ENCODE measurements around the gene SERINC3.

SERINC3 gene

GRCh38 chr20:44533928-44534327 is 12.1 kb upstream of the SERINC3 start:
- TF ChIP-seq CTCF (IDR thresholded peaks at IDR 0.05; ENCODE audit: low read depth, low read length) = no peak
- no peak overlapping the region for H3K4me3 ChIP-seq (ENCODE audit: low read depth, low read length)

- TF ChIP-seq CTCF (IDR thresholded peaks at IDR 0.05; ENCODE audit: low read depth, low read length) = no peak
- peak overlapping the region; percentile 72 for H3K4me3 ChIP-seq (ENCODE audit: low read depth, low read length)
Observed at GRCh38 chr20:44532981-44533331, 11.1 kb upstream of the SERINC3 start.

- H3K4me3 ChIP-seq (ENCODE audit: low read depth, low read length) = peak overlapping the region; percentile 72
- no peak for TF ChIP-seq CTCF (IDR thresholded peaks at IDR 0.05; ENCODE audit: low read depth, low read length)
Observed at GRCh38 chr20:44532259-44532980, 10.6 kb upstream of the SERINC3 start.

- no peak for TF ChIP-seq CTCF (IDR thresholded peaks at IDR 0.05; ENCODE audit: low read depth, low read length)
- no peak overlapping the region for H3K4me3 ChIP-seq (ENCODE audit: low read depth, low read length)
Observed at GRCh38 chr20:44528309-44528708, 6.4 kb upstream of the SERINC3 start.

- TF ChIP-seq CTCF (IDR thresholded peaks at IDR 0.05; ENCODE audit: low read depth, low read length) = no peak
Observed at GRCh38 chr20:44527716-44528199, 5.9 kb upstream of the SERINC3 start.

GRCh38 chr20:44526129-44526528 is 4.3 kb upstream of the SERINC3 start:
- H3K4me3 ChIP-seq (ENCODE audit: low read depth, low read length) = no peak overlapping the region
- no peak for TF ChIP-seq CTCF (IDR thresholded peaks at IDR 0.05; ENCODE audit: low read depth, low read length)

More at GRCh38 chr20:44527716-44528199, 5.9 kb upstream of the SERINC3 start:
- no peak overlapping the region for H3K4me3 ChIP-seq (ENCODE audit: low read depth, low read length)

- no peak for TF ChIP-seq CTCF (IDR thresholded peaks at IDR 0.05; ENCODE audit: low read depth, low read length)
- H3K4me3 ChIP-seq (ENCODE audit: low read depth, low read length) = no peak overlapping the region
Observed at GRCh38 chr20:44523746-44524145, 1.9 kb upstream of the SERINC3 start.

All from WI38 (cell line).